ENCODE measurements around the gene SPDYC. TPM values are rescaled to one million over a fixed set of nuclear protein-coding genes. Genes with fewer than 3 reads are reported as not detected.
A peak's percentile ranks its signal among the peaks of the same experiment; 100 is the strongest.

The SPDYC gene
- total RNA-seq, 1 experiment from 2014 or later: not detected

- Histone ChIP-seq H3K79me2 (ENCODE audit: low read length) (no peaks in the 10 kb centered on the region), H3K4me2 (ENCODE audit: low read length) (no peak overlapping the region), H2AFZ (ENCODE audit: low read length) (no peak overlapping the region), H3K36me3 (ENCODE audit: low read depth, low read length) (no peaks in the 10 kb centered on the region), H3K4me3 (ENCODE audit: low read length) (no peak overlapping the region), H3K9me3 (ENCODE audit: low read length) (no peaks in the 10 kb centered on the region), H3K27me3 (ENCODE audit: low read length) (no peaks in the 10 kb centered on the region), H3K4me1 (ENCODE audit: insufficient read depth, low read length) (peaks cover 4% of the 10 kb centered on the region), H4K20me1 (ENCODE audit: low read length) (no peaks in the 10 kb centered on the region), H3F3A (ENCODE audit: low read length, unreplicated experiment) (no peaks in the 10 kb centered on the region), H3K9ac (ENCODE audit: low read length) (no peak overlapping the region), H3K27ac (ENCODE audit: low read length) (no peak overlapping the region), H3K9me2 (replicated peaks; ENCODE audit: low read length) (no peaks in the 10 kb centered on the region)
- CTCF ChIA-PET: no interaction called here
- intact Hi-C loops (cut with micrococcal nuclease): no loop called here
- POLR2A ChIA-PET (ENCODE audit: unreplicated experiment): interaction anchor here (0.6 kb wide), 1 partner anchor 106 kb away, joined by 6 read pairs; no protein-coding TSS in a partner anchor
- DNase-seq: peak; percentile 17
- peak; percentile 61 for ATAC-seq
- BruUV-seq (replicated peaks): no TSS peak
- TF ChIP-seq, protein P1, sequence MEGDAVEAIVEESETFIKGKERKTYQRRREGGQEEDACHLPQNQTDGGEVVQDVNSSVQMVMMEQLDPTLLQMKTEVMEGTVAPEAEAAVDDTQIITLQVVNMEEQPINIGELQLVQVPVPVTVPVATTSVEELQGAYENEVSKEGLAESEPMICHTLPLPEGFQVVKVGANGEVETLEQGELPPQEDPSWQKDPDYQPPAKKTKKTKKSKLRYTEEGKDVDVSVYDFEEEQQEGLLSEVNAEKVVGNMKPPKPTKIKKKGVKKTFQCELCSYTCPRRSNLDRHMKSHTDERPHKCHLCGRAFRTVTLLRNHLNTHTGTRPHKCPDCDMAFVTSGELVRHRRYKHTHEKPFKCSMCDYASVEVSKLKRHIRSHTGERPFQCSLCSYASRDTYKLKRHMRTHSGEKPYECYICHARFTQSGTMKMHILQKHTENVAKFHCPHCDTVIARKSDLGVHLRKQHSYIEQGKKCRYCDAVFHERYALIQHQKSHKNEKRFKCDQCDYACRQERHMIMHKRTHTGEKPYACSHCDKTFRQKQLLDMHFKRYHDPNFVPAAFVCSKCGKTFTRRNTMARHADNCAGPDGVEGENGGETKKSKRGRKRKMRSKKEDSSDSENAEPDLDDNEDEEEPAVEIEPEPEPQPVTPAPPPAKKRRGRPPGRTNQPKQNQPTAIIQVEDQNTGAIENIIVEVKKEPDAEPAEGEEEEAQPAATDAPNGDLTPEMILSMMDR (conservative IDR thresholded peaks at IDR 0.05; ENCODE audit: low read depth, low read length): no peak
- TF ChIP-seq EZH2 (IDR thresholded peaks at IDR 0.05; ENCODE audit: low read length, unreplicated experiment): no peak
These were observed 49.8 kb downstream of the SPDYC start for GRCh38 chr11:65219930-65220213.

- Histone ChIP-seq H3K9me2 (replicated peaks; ENCODE audit: low read length) (no peaks in the 10 kb centered on the region), H3K9me3 (ENCODE audit: low read length) (no peaks in the 10 kb centered on the region), H3K79me2 (ENCODE audit: low read length) (no peaks in the 10 kb centered on the region), H3K27me3 (ENCODE audit: low read length) (no peaks in the 10 kb centered on the region), H4K20me1 (ENCODE audit: low read length) (no peaks in the 10 kb centered on the region), H3F3A (ENCODE audit: low read length, unreplicated experiment) (no peaks in the 10 kb centered on the region), H2AFZ (ENCODE audit: low read length) (no peak overlapping the region), H3K4me2 (ENCODE audit: low read length) (no peak overlapping the region), H3K9ac (ENCODE audit: low read length) (no peak overlapping the region), H3K36me3 (ENCODE audit: low read depth, low read length) (no peaks in the 10 kb centered on the region), H3K4me1 (ENCODE audit: insufficient read depth, low read length) (peaks cover 9% of the 10 kb centered on the region), H3K4me3 (ENCODE audit: low read length) (no peak overlapping the region), H3K27ac (ENCODE audit: low read length) (no peak overlapping the region)
- no TSS peak for BruUV-seq (replicated peaks)
- intact Hi-C loops (cut with micrococcal nuclease): no loop called here
- ChIA-PET POLR2A (ENCODE audit: unreplicated experiment) (no interaction called here), CTCF (no interaction called here)
- no peak for TF ChIP-seq EZH2 (IDR thresholded peaks at IDR 0.05; ENCODE audit: low read length, unreplicated experiment)
- TF ChIP-seq, protein P1 (conservative IDR thresholded peaks at IDR 0.05; ENCODE audit: low read depth, low read length): no peak
- TF ChIP-seq EZH2phosphoT487 (IDR thresholded peaks at IDR 0.05; ENCODE audit: borderline replicate concordance, low read length): no peak
- DNase-seq: no peak
- ATAC-seq: no peak
These were observed 51.0 kb downstream of the SPDYC start for GRCh38 chr11:65221026-65221425.

Small RNA genes lying within 50 kb of the gene (microRNA-seq; reads per million reads assigned to microRNA genes)
- gene MIR6751 (ENCODE audit: unreplicated experiment): 1.0 reads per million

Other genes with a start within 250 kb of the SPDYC start
- gene PPP2R5B, start 245.5 kb upstream of the SPDYC start, total RNA-seq (2014; rRNA removed): 24.9 and 31.3 TPM in 2 replicates
- not detected in 2 replicates for gene GPHA2, start 234.3 kb upstream of the SPDYC start, total RNA-seq (2014; rRNA removed)
- gene MAJIN, start 198.1 kb upstream of the SPDYC start, total RNA-seq (2014; rRNA removed): not detected in 2 replicates
- 0.52 TPM in 1 of 2 replicates, not detected in the other for gene BATF2, start 173.3 kb upstream of the SPDYC start, total RNA-seq (2014; rRNA removed)
- gene ARL2, start 156.1 kb upstream of the SPDYC start, total RNA-seq (2014; rRNA removed): 86.0 and 107 TPM in 2 replicates
- gene SNX15, start 142.8 kb upstream of the SPDYC start, total RNA-seq (2014; rRNA removed): 15.1 and 40.4 TPM in 2 replicates
- 61.0 and 82.0 TPM in 2 replicates for gene SAC3D1, start 129.0 kb upstream of the SPDYC start, total RNA-seq (2014; rRNA removed)
- gene NAALADL1, start 111.7 kb upstream of the SPDYC start, total RNA-seq (2014; rRNA removed): 0.47 TPM in 1 of 2 replicates, not detected in the other
- gene CDCA5, start 86.2 kb upstream of the SPDYC start, total RNA-seq (2014; rRNA removed): 67.1 and 73.4 TPM in 2 replicates
- gene ZFPL1, start 86.0 kb upstream of the SPDYC start, total RNA-seq (2014; rRNA removed): 98.7 and 103 TPM in 2 replicates
- 414 and 743 TPM in 2 replicates for gene VPS51, start 74.0 kb upstream of the SPDYC start, total RNA-seq (2014; rRNA removed)
- gene TM7SF2, start 58.4 kb upstream of the SPDYC start, total RNA-seq (2014; rRNA removed): 38.4 and 44.2 TPM in 2 replicates
- 48.2 and 59.0 TPM in 2 replicates for gene ZNHIT2, start 52.5 kb upstream of the SPDYC start, total RNA-seq (2014; rRNA removed)
- 1,119 and 1,157 TPM in 2 replicates for gene FAU, start 48.1 kb upstream of the SPDYC start, total RNA-seq (2014; rRNA removed)
- 163 and 183 TPM in 2 replicates for gene MRPL49, start 47.9 kb upstream of the SPDYC start, total RNA-seq (2014; rRNA removed)
- gene SYVN1, start 35.7 kb upstream of the SPDYC start, total RNA-seq (2014; rRNA removed): 22.3 and 33.2 TPM in 2 replicates
- gene CAPN1, start 11.7 kb downstream of the SPDYC start, total RNA-seq (2014; rRNA removed): 307 and 407 TPM in 2 replicates
- 29.0 and 39.7 TPM in 2 replicates for gene POLA2, start 91.7 kb downstream of the SPDYC start, total RNA-seq (2014; rRNA removed)
- 16.6 and 25.7 TPM in 2 replicates for gene CDC42EP2, start 144.6 kb downstream of the SPDYC start, total RNA-seq (2014; rRNA removed)
- gene DPF2, start 163.6 kb downstream of the SPDYC start, total RNA-seq (2014; rRNA removed): 45.8 and 63.1 TPM in 2 replicates
- 1.3 and 1.6 TPM in 2 replicates for gene TIGD3, start 184.5 kb downstream of the SPDYC start, total RNA-seq (2014; rRNA removed)
- 12.7 and 13.1 TPM in 2 replicates for gene SLC25A45, start 212.4 kb downstream of the SPDYC start, total RNA-seq (2014; rRNA removed)
- 68.3 and 93.2 TPM in 2 replicates for gene FRMD8, start 216.4 kb downstream of the SPDYC start, total RNA-seq (2014; rRNA removed)

Measured in PC-3 (cell line).